GM10847 (cell line): ENCODE measurements around the gene ACACB.

ENCODE experiments used
- POLR2A ChIP-seq: IDR thresholded peaks from 2 replicates; pipeline ENCODE4 v1.6.1; 2011; ENCODE audit not compliant: insufficient read length; ENCODE audit errors: extremely low read depth

The ACACB gene

GRCh38 chr12:109201496-109201885 lies 85.1 kb downstream of the ACACB start:
- no peak for TF ChIP-seq POLR2A

- TF ChIP-seq POLR2A, result no peak
These were observed 86.4 kb downstream of the ACACB start for GRCh38 chr12:109202770-109203169.

GRCh38 chr12:109203480-109203879 lies 87.1 kb downstream of the ACACB start:
- no peak for TF ChIP-seq POLR2A

GRCh38 chr12:109209082-109209481 lies 92.7 kb downstream of the ACACB start:
- TF ChIP-seq POLR2A, result no peak

GRCh38 chr12:109212460-109213115 lies 96.2 kb downstream of the ACACB start:
- TF ChIP-seq POLR2A, result no peak

GRCh38 chr12:109214131-109214530 lies 97.7 kb downstream of the ACACB start:
- TF ChIP-seq POLR2A, result no peak

- TF ChIP-seq POLR2A, result no peak
These were observed 102.6 kb downstream of the ACACB start for GRCh38 chr12:109218996-109219395.

GRCh38 chr12:109219938-109220337 lies 103.6 kb downstream of the ACACB start:
- no peak for TF ChIP-seq POLR2A

GRCh38 chr12:109221277-109221931 lies 105.0 kb downstream of the ACACB start:
- TF ChIP-seq POLR2A, result no peak

- TF ChIP-seq POLR2A, result no peak
These were observed 105.7 kb downstream of the ACACB start for GRCh38 chr12:109222062-109222461.

GRCh38 chr12:109222496-109222895 lies 106.1 kb downstream of the ACACB start:
- no peak for TF ChIP-seq POLR2A

GRCh38 chr12:109223211-109223610 lies 106.8 kb downstream of the ACACB start:
- no peak for TF ChIP-seq POLR2A

- no peak for TF ChIP-seq POLR2A
These were observed 107.5 kb downstream of the ACACB start for GRCh38 chr12:109223868-109224267.

- TF ChIP-seq POLR2A, result no peak
These were observed 112.3 kb downstream of the ACACB start for GRCh38 chr12:109228664-109229063.

GRCh38 chr12:109230193-109230592 lies 113.8 kb downstream of the ACACB start:
- TF ChIP-seq POLR2A, result no peak

GRCh38 chr12:109232731-109233130 lies 116.3 kb downstream of the ACACB start:
- TF ChIP-seq POLR2A, result no peak

GRCh38 chr12:109234012-109234411 lies 117.6 kb downstream of the ACACB start:
- no peak for TF ChIP-seq POLR2A
